Measurements from ENCODE around the gene IMPDH1. TPM values are rescaled to one million over a fixed set of nuclear protein-coding genes. Genes with fewer than 3 reads are reported as not detected.
"Not testable (repeated sequence)": the region's sequence is repeated elsewhere in the genome, so short reads cannot be mapped to it uniquely, and the experiment has no call there.

The IMPDH1 gene
- total RNA-seq (2014; rRNA removed; shearing (Covaris generic)), result 64.3 and 68.3 TPM in 2 replicates
- 110 and 121 TPM in 2 replicates for polyA plus RNA-seq (2015; cell fraction: cytosol; rRNA removed)
- 112 and 130 TPM in 2 replicates for polyA plus RNA-seq (2015; cell fraction: nucleus; rRNA removed)

- in situ Hi-C loops (cut with HindIII; ENCODE audit: low pct_unique_long_range_greater_than_20kb, low sequenced_read_pairs), result no loop called here
- DNase-seq (ENCODE audit: low read depth, low spot score), result peak; percentile 75
Measured at GRCh38 chr7:128409596-128410450, at the start of gene IMPDH1. Gene IMPDH1 (minus strand): TSS chr7:128409982. CDS start chr7:128409901, 81 bp downstream.

- peak; percentile 90 for DNase-seq (ENCODE audit: low read depth, low spot score)
- in situ Hi-C loops (cut with HindIII; ENCODE audit: low pct_unique_long_range_greater_than_20kb, low sequenced_read_pairs), result no loop called here
Measured at GRCh38 chr7:128459394-128459878, 49.7 kb upstream of the IMPDH1 start.

GRCh38 chr7:128458956-128459355 lies 49.2 kb upstream of the IMPDH1 start:
- in situ Hi-C loops (cut with HindIII; ENCODE audit: low pct_unique_long_range_greater_than_20kb, low sequenced_read_pairs), result no loop called here
- DNase-seq (ENCODE audit: low read depth, low spot score), result no peak

GRCh38 chr7:128457385-128457784 lies 47.6 kb upstream of the IMPDH1 start:
- DNase-seq (ENCODE audit: low read depth, low spot score); in situ Hi-C loops (cut with HindIII; ENCODE audit: low pct_unique_long_range_greater_than_20kb, low sequenced_read_pairs): not testable (repeated sequence)

GRCh38 chr7:128456255-128456725 lies 46.5 kb upstream of the IMPDH1 start:
- no peak for DNase-seq (ENCODE audit: low read depth, low spot score)
- in situ Hi-C loops (cut with HindIII; ENCODE audit: low pct_unique_long_range_greater_than_20kb, low sequenced_read_pairs), result no loop called here

DNA sequence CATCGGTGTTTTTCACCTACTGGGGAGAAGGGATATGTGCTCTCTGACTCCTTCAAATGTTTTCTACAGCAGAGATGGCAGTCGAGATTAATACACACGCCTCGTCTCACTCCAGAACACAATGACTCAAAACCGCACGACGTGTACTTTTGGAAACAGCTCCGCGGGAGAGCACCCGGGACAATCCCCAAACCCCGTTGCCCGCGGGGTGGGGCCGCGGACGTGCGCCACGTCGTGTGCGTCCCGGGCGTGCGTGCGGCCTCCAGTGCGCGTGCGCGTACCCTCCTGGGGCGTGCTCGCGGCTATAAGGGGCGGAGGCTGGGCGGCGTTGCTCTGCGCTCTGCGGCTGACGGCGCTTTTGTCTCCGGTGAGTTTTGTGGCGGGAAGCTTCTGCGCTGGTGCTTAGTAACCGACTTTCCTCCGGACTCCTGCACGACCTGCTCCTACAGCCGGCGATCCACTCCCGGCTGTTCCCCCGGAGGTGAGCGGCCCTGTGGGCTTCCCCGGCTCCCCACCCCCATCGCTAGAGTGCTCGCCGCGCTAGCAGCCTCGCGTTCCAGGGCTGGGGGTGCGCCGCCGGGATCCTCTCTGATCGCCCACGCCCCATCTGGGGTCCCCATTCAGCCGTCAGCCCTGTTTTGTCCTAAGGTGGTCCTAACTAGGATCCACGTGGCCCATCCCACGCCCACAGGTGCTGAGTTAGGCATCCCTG lies 45.9 kb upstream of the IMPDH1 start, which contains the start of gene HILPDA:
Gene HILPDA, plus strand, starts transcription at position 336 of the 712 bp plus-strand sequence. CDS start 1,391 bp downstream, outside the sequence.
- DNase-seq (ENCODE audit: low read depth, low spot score), result peak; percentile 92
- in situ Hi-C loops (cut with HindIII; ENCODE audit: low pct_unique_long_range_greater_than_20kb, low sequenced_read_pairs), result no loop called here

DNA sequence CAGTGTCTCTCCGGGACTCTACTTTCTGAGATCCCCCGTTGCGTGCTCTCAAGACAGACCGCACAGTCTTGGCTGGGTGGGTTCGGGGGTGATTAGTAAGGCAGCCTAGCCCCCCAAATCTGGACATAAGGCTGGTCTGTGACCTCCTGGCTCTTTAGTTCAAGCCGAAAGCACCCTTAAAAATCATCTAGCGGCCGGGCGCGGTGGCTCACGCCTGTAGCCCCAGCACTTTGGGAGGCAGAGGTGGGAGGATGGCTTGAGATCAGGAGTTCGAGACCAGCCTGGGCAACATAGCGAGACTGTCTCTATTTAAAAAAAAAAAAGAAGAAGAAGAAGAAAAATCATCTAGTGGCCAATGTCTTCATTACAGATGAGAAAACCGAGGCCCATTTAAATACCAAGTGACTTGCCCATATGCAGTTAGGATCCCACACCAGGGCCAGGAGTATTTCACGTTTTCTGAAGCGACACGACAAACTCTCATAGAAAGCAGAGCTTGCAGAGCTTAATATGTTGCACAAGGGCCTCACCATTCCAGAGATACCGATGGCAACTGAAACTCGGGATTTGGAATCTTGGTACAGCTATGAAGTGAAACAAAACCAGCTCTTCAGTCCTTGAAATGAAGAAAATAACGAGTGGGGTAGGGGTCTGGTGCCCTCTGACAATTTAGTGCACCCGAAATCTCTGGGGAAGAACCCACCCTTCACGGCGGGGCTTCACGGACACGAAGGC lies 45.2 kb upstream of the IMPDH1 start:
- in situ Hi-C loops (cut with HindIII; ENCODE audit: low pct_unique_long_range_greater_than_20kb, low sequenced_read_pairs), result no loop called here

GRCh38 chr7:128453836-128454804 lies 44.3 kb upstream of the IMPDH1 start:
- in situ Hi-C loops (cut with HindIII; ENCODE audit: low pct_unique_long_range_greater_than_20kb, low sequenced_read_pairs), result no loop called here
- DNase-seq (ENCODE audit: low read depth, low spot score), result no peak

More for the DNA sequence above, 45.2 kb upstream of the IMPDH1 start:
- DNase-seq (ENCODE audit: low read depth, low spot score), result peak; percentile 33

- in situ Hi-C loops (cut with HindIII; ENCODE audit: low pct_unique_long_range_greater_than_20kb, low sequenced_read_pairs), result no loop called here
- no peak for DNase-seq (ENCODE audit: low read depth, low spot score)
Measured at GRCh38 chr7:128452552-128452951, 42.8 kb upstream of the IMPDH1 start.

DNA sequence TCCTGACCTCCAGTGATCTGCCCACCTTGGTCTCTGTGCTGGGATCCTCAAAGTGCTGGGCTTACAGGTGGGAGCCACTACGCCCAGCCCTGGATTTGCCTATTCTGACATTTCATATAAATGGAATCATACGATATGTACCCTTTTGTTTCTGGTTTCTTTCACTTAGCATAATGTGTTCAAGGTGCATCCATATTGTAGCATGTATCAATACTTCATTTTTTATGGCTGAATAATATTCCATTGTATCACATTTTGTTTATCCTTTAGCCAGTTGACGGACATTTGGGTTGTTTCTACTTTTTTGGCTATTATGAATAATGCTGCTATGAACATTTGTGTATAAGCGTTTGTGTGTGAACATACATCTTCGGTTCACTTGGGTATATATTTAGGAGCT lies 41.1 kb upstream of the IMPDH1 start:
- no peak for DNase-seq (ENCODE audit: low read depth, low spot score)
- in situ Hi-C loops (cut with HindIII; ENCODE audit: low pct_unique_long_range_greater_than_20kb, low sequenced_read_pairs), result no loop called here

- DNase-seq (ENCODE audit: low read depth, low spot score), result peak; percentile 52
- in situ Hi-C loops (cut with HindIII; ENCODE audit: low pct_unique_long_range_greater_than_20kb, low sequenced_read_pairs), result no loop called here
Measured at GRCh38 chr7:128450409-128450808, 40.6 kb upstream of the IMPDH1 start.

DNA sequence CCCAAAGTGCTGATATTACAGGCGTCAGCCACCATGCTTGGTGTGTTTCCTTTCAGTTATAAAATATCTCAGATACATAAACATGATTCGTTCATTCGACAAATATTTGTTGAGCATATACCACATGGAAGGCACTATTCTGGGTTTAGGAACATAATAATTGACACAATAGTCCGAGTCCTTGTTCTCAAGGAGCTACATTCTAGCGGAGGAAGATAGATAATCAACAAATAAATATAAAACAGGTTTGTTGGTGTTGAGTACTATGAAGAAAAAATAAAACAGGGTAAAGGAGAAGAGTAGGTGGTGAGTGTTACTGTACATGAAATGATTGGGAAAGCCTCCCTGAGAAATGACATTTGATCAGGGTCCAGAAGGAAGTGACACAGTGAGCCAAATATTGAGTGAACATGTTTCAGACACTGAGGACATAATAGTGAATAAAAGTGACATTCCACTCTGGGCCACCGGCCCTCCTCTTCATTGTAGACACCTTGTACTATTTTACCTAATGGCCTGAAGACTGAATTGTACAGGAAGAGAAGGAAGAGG lies 39.0 kb upstream of the IMPDH1 start:
- DNase-seq (ENCODE audit: low read depth, low spot score), result no peak
- in situ Hi-C loops (cut with HindIII; ENCODE audit: low pct_unique_long_range_greater_than_20kb, low sequenced_read_pairs), result no loop called here

- DNase-seq (ENCODE audit: low read depth, low spot score), result no peak
- in situ Hi-C loops (cut with HindIII; ENCODE audit: low pct_unique_long_range_greater_than_20kb, low sequenced_read_pairs), result no loop called here
Measured at GRCh38 chr7:128447941-128448564, 38.3 kb upstream of the IMPDH1 start.

DNA sequence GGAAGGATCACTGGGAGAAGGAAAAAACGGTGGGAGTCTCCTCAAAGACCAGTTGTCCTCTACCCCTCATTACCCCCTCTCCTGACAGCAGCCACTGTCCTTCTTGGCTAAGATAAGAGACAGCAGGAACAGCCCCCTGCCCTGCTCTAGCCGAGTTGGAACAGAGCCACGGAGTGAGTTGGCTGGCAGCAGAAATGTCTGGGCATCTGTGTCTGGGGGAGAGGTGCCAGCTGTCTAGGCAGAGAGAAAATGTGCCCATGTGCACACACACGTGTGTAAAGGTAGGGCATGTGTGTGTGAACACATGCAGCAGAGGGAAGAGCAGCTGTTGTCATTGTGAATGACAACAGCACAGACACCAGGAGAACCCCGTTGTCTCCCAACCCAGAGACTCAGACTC lies 36.5 kb upstream of the IMPDH1 start:
- in situ Hi-C loops (cut with HindIII; ENCODE audit: low pct_unique_long_range_greater_than_20kb, low sequenced_read_pairs), result no loop called here
- DNase-seq (ENCODE audit: low read depth, low spot score), result no peak

- in situ Hi-C loops (cut with HindIII; ENCODE audit: low pct_unique_long_range_greater_than_20kb, low sequenced_read_pairs), result no loop called here
Measured at GRCh38 chr7:128443831-128444600, 34.2 kb upstream of the IMPDH1 start.

More at GRCh38 chr7:128443831-128444600, 34.2 kb upstream of the IMPDH1 start:
- no peak for DNase-seq (ENCODE audit: low read depth, low spot score)
